Left ventricle myocardium inferior (tissue), 1 donor: ENCODE data around the gene CENPN. TPM values are rescaled to one million over a fixed set of nuclear protein-coding genes. Genes with fewer than 3 reads are reported as not detected.

Experiments
- DNase-seq: peaks from one replicate; pipeline ENCODE4 v3.0.0-alpha.2; 2020
- H3K27ac ChIP-seq: fragments of 200-600 bp; replicated peaks from 2 replicates; pipeline ENCODE4 v1.8.0; 2021
- H3K27me3 ChIP-seq: fragments of 200-600 bp; 2 replicates; pipeline ENCODE4 v1.8.0; 2021; ENCODE audit warnings: low read depth
- H3K36me3 ChIP-seq: fragments of 200-600 bp; 2 replicates; pipeline ENCODE4 v1.8.0; 2021
- H3K4me1 ChIP-seq: fragments of 200-600 bp; 2 replicates; pipeline ENCODE4 v1.8.0; 2021
- H3K4me3 ChIP-seq: fragments of 200-600 bp; 2 replicates; pipeline ENCODE4 v1.8.0; 2021; ENCODE audit warnings: mild to moderate bottlenecking, moderate library complexity
- H3K9me3 ChIP-seq: fragments of 200-600 bp; replicated peaks from 2 replicates; pipeline ENCODE4 v1.8.0; 2021
- CTCF ChIP-seq: fragments of 200-600 bp; IDR thresholded peaks from 2 replicates; pipeline ENCODE4 v1.8.0; 2021; ENCODE audit warnings: antibody characterized with exemption, mild to moderate bottlenecking, borderline replicate concordance
- intact Hi-C: fragments of 100-400 bp; cut with micrococcal nuclease; formaldehyde crosslinking; loops from one replicate; pipeline ENCODE4 v1.11.0; 2022
- total RNA-seq: library from RNA; stranded (reverse); fragmentation: NEBNext Ultra II Directional; extraction: Animal tissue kit (Norgen Biotek cat#: 25700); gene quantifications from one replicate; pipeline ENCODE4 v1.2.1, GENCODE V29; 2021
- donor health status: DM: no; HTN: yes; CAD: no; lungs with severe emphysema.

Gene CENPN
- total RNA-seq, 1 donor from 2014 or later, result 7.9 TPM

- DNase-seq, result no peak
- Histone ChIP-seq H3K36me3 (no peaks in the 10 kb centered on the region), H3K9me3 (no peaks in the 10 kb centered on the region)
Observed at GRCh38 chr16:80985611-80986010, 21.4 kb upstream of the CENPN start.

GRCh38 chr16:80986557-80986956 is 20.5 kb upstream of the CENPN start:
- Histone ChIP-seq H3K4me1 (peaks cover 18% of the 10 kb centered on the region), H3K36me3 (no peaks in the 10 kb centered on the region), H3K4me3 (no peak overlapping the region), H3K9me3 (no peaks in the 10 kb centered on the region), H3K27ac (no peak overlapping the region), H3K27me3 (no peaks in the 10 kb centered on the region)
- no peak for DNase-seq
- intact Hi-C loops, result no loop called here
- TF ChIP-seq CTCF, result no peak

More at GRCh38 chr16:80985611-80986010, 21.4 kb upstream of the CENPN start:
- no peak overlapping the region for H3K4me3 ChIP-seq
- no peaks in the 10 kb centered on the region for H3K27me3 ChIP-seq
- intact Hi-C loops, result no loop called here
- no peak for TF ChIP-seq CTCF
- H3K4me1 ChIP-seq, result peaks cover 28% of the 10 kb centered on the region
- no peak overlapping the region for H3K27ac ChIP-seq

GRCh38 chr16:80988756-80989155 is 18.3 kb upstream of the CENPN start:
- peaks cover 26% of the 10 kb centered on the region for H3K4me1 ChIP-seq

GRCh38 chr16:80989801-80990200 is 17.2 kb upstream of the CENPN start:
- intact Hi-C loops, result no loop called here
- Histone ChIP-seq H3K4me3 (no peak overlapping the region), H3K27me3 (no peaks in the 10 kb centered on the region), H3K4me1 (peaks cover 28% of the 10 kb centered on the region), H3K9me3 (no peaks in the 10 kb centered on the region), H3K27ac (no peak overlapping the region), H3K36me3 (no peaks in the 10 kb centered on the region)
- no peak for TF ChIP-seq CTCF
- no peak for DNase-seq

More at GRCh38 chr16:80988756-80989155, 18.3 kb upstream of the CENPN start:
- H3K27ac ChIP-seq, result no peak overlapping the region
- H3K36me3 ChIP-seq, result no peaks in the 10 kb centered on the region
- no peaks in the 10 kb centered on the region for H3K27me3 ChIP-seq
- H3K9me3 ChIP-seq, result no peaks in the 10 kb centered on the region
- no peak for TF ChIP-seq CTCF
- H3K4me3 ChIP-seq, result no peak overlapping the region
- intact Hi-C loops, result no loop called here
- DNase-seq, result no peak

GRCh38 chr16:80990577-80990976 is 16.4 kb upstream of the CENPN start:
- Histone ChIP-seq H3K27ac (no peak overlapping the region), H3K36me3 (no peaks in the 10 kb centered on the region), H3K9me3 (no peaks in the 10 kb centered on the region), H3K4me1 (peaks cover 28% of the 10 kb centered on the region), H3K4me3 (no peak overlapping the region), H3K27me3 (no peaks in the 10 kb centered on the region)
- intact Hi-C loops, result no loop called here
- TF ChIP-seq CTCF, result no peak
- no peak for DNase-seq

GRCh38 chr16:80990978-80991377 is 16.0 kb upstream of the CENPN start:
- Histone ChIP-seq H3K9me3 (no peaks in the 10 kb centered on the region), H3K36me3 (no peaks in the 10 kb centered on the region), H3K4me1 (peaks cover 28% of the 10 kb centered on the region), H3K27me3 (no peaks in the 10 kb centered on the region), H3K4me3 (no peak overlapping the region), H3K27ac (no peak overlapping the region)
- intact Hi-C loops, result no loop called here
- DNase-seq, result no peak
- no peak for TF ChIP-seq CTCF
